Measurements from ENCODE around the gene SMAD7. TPM values are rescaled to one million over a fixed set of nuclear protein-coding genes. Genes with fewer than 3 reads are reported as not detected.
A peak's percentile ranks its signal among the peaks of the same experiment; 100 is the strongest.

The SMAD7 gene
- total RNA-seq, 1 experiment from 2014 or later: 12.0 TPM

DNA sequence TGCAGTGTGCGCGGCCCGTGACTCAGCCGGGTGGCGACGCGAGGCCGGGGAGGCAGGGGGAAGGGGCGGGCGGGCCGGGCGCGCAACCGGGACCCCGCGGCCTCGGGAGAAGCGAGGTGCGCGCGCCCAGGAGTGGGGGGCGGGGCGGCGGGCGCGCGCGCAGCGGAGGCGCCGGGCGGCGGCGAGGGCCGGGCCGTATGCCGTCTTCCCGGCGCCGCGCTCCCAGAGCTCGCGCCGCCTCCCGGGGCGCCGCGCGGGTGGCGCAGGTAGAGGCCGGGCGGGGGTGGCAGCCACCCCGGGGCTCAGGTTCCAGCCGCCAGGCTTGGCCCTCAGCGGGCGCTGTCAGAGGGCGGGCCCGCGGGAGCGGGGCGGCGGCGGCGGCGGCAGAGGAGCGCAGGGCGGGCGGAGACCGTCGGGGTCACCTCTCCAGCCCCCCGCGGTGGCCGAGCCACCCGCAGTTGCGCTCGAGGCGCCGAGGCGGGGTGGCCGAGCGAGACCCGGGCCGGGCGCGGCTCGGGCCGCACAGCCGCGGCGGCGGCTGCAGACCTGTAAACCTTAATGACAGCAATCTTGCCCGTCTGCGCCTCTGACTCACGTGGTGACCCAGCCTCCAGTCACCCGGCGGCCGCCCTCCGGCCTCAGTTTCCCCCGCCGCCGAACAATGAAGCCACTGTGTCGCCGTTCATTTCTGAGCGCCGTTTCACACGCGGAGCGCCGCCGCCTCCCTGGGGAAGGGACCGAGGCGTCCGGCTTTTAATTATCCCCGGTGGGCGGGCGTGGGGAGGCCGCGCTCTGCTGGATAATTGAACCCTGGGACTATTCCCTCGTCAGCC lies 25.3 kb upstream of the SMAD7 start:
- BruUV-seq (replicated peaks): no TSS peak
- Histone ChIP-seq H3K27me3 (replicated peaks; ENCODE audit: insufficient read depth, low read depth, low read length, poor library complexity) (no peaks in the 10 kb centered on the region), H3K4me1 (ENCODE audit: insufficient read depth, low read length, poor library complexity, severe bottlenecking) (no peaks in the 10 kb centered on the region), H3K4me3 (ENCODE audit: low read depth, low read length, poor library complexity, severe bottlenecking) (peak overlapping the region; percentile 64), H3K36me3 (ENCODE audit: insufficient read depth, low read length, poor library complexity, severe bottlenecking) (no peaks in the 10 kb centered on the region), H3K9me3 (ENCODE audit: low read depth, low read length, poor library complexity, severe bottlenecking) (no peaks in the 10 kb centered on the region), H3K27ac (ENCODE audit: low read depth, low read length, poor library complexity, severe bottlenecking) (peak overlapping the region; percentile 67)
- CTCF ChIA-PET: no interaction called here
- TF ChIP-seq, protein P1, sequence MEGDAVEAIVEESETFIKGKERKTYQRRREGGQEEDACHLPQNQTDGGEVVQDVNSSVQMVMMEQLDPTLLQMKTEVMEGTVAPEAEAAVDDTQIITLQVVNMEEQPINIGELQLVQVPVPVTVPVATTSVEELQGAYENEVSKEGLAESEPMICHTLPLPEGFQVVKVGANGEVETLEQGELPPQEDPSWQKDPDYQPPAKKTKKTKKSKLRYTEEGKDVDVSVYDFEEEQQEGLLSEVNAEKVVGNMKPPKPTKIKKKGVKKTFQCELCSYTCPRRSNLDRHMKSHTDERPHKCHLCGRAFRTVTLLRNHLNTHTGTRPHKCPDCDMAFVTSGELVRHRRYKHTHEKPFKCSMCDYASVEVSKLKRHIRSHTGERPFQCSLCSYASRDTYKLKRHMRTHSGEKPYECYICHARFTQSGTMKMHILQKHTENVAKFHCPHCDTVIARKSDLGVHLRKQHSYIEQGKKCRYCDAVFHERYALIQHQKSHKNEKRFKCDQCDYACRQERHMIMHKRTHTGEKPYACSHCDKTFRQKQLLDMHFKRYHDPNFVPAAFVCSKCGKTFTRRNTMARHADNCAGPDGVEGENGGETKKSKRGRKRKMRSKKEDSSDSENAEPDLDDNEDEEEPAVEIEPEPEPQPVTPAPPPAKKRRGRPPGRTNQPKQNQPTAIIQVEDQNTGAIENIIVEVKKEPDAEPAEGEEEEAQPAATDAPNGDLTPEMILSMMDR (conservative IDR thresholded peaks at IDR 0.05; ENCODE audit: low read depth, low read length): no peak
- no peak for TF ChIP-seq EZH2 (IDR thresholded peaks at IDR 0.05; ENCODE audit: borderline replicate concordance, low read depth, low read length, poor library complexity, severe bottlenecking)
- POLR2A ChIA-PET (ENCODE audit: low non-redundant PET): interaction anchor here (0.6 kb wide), 2 partner anchors 1694 to 1853 kb away, joined by 3 read pairs; no protein-coding TSS in a partner anchor
- peak; percentile 71 for DNase-seq (ENCODE audit: low spot score)
- intact Hi-C loops (cut with micrococcal nuclease; ENCODE audit: unreplicated experiment): no loop called here

DNA sequence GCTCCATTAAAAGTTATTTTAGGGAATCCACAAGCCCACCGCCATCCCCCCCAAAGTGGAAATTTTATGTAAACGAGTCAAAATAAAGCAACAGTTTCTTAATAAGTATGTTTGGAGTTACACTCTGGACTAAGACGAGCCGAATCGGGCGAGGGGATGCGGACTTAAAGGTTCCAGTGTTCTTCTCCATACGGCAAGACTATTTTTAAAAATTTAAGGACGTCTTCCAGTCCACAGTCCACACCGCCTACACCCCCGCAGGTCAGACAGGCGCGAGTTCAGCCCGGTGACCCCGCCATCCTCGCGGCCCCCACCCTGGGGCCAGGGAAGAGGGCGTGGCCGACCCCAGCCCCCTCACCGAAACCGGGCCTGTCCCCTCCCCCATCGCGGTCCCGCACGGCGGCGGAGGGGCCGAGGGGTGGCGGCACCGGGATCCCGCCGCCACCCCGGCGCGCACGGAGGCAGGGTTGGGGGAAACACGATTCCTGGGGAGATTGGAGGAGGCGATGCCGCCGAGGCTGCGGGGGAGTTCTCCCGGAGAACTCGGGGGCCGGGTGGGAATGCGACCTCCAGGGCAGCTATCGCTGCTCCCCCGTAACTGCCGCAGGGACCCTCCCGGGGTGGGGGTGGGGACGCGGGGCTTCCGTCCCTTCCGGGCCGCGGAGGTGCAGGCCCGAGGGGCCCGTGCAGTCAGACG lies 24.5 kb upstream of the SMAD7 start:
- no peaks in the 10 kb centered on the region for H3K9me3 ChIP-seq (ENCODE audit: low read depth, low read length, poor library complexity, severe bottlenecking)
- no peak for DNase-seq (ENCODE audit: low spot score)
- CTCF ChIA-PET: interaction anchor here (0.6 kb wide), 1 partner anchor 23 kb away, joined by 7 read pairs; no protein-coding TSS in a partner anchor

DNA sequence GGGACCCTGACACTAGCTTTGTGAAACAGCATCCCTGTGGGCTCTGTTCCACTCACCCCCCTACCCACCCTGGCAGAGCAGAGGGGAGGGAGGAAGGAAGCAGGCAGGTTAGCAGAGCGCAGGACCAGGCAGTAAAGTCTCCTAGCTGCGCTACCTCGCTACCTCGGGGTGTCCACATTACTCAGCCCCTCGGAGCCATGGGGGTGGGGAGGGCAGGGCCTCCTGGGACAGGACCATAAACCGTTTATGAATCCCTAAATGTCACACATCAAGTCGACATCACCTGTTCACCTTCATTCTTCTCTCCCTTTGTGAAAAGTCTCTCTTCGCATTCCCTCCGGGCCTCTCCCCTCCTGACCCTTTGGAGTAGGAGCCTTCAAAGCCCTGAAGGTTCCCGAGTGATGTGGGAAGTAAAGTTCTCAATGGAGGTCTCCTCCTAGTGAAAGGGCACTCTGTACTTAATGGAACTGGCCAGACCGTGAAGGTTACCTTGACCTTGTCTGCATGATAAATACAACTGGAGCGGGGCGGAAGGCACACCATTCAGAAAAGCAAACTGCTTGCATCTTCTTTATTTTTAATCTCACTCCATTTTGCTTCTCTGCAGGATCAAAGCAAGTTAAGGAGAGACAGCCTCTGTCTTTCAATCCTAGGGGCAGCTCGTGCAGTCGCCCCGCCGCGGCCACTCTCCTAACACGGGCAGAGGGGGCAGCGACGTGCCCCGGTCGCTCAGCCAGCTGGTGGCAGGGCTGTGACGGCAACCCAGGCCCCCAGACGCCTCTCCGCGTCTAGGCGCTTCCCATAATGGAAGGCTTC lies 23.7 kb upstream of the SMAD7 start:
- no TSS peak for BruUV-seq (replicated peaks)
- H3K27me3 ChIP-seq (replicated peaks; ENCODE audit: insufficient read depth, low read depth, low read length, poor library complexity): no peaks in the 10 kb centered on the region
- intact Hi-C loops (cut with micrococcal nuclease; ENCODE audit: unreplicated experiment): no loop called here
- TF ChIP-seq, protein P1 (conservative IDR thresholded peaks at IDR 0.05; ENCODE audit: low read depth, low read length): no peak
- no peak for TF ChIP-seq EZH2 (IDR thresholded peaks at IDR 0.05; ENCODE audit: borderline replicate concordance, low read depth, low read length, poor library complexity, severe bottlenecking)
- H3K27ac ChIP-seq (ENCODE audit: low read depth, low read length, poor library complexity, severe bottlenecking): no peak overlapping the region
- no peaks in the 10 kb centered on the region for H3K4me1 ChIP-seq (ENCODE audit: insufficient read depth, low read length, poor library complexity, severe bottlenecking)
- ChIA-PET CTCF (no interaction called here), POLR2A (ENCODE audit: low non-redundant PET) (no interaction called here)
- DNase-seq (ENCODE audit: low spot score): no peak
- H3K9me3 ChIP-seq (ENCODE audit: low read depth, low read length, poor library complexity, severe bottlenecking): no peaks in the 10 kb centered on the region
- peak overlapping the region; percentile 64 for H3K4me3 ChIP-seq (ENCODE audit: low read depth, low read length, poor library complexity, severe bottlenecking)
- no peaks in the 10 kb centered on the region for H3K36me3 ChIP-seq (ENCODE audit: insufficient read depth, low read length, poor library complexity, severe bottlenecking)

More for the DNA sequence above, 24.5 kb upstream of the SMAD7 start:
- no peaks in the 10 kb centered on the region for H3K27me3 ChIP-seq (replicated peaks; ENCODE audit: insufficient read depth, low read depth, low read length, poor library complexity)
- no peaks in the 10 kb centered on the region for H3K4me1 ChIP-seq (ENCODE audit: insufficient read depth, low read length, poor library complexity, severe bottlenecking)
- POLR2A ChIA-PET (ENCODE audit: low non-redundant PET): no interaction called here
- no peaks in the 10 kb centered on the region for H3K36me3 ChIP-seq (ENCODE audit: insufficient read depth, low read length, poor library complexity, severe bottlenecking)
- H3K4me3 ChIP-seq (ENCODE audit: low read depth, low read length, poor library complexity, severe bottlenecking): peak overlapping the region; percentile 64
- intact Hi-C loops (cut with micrococcal nuclease; ENCODE audit: unreplicated experiment): no loop called here
- TF ChIP-seq EZH2 (IDR thresholded peaks at IDR 0.05; ENCODE audit: borderline replicate concordance, low read depth, low read length, poor library complexity, severe bottlenecking): no peak
- TF ChIP-seq, protein P1 (conservative IDR thresholded peaks at IDR 0.05; ENCODE audit: low read depth, low read length): no peak
- H3K27ac ChIP-seq (ENCODE audit: low read depth, low read length, poor library complexity, severe bottlenecking): peak overlapping the region; percentile 67
- no TSS peak for BruUV-seq (replicated peaks)

Data from A673 (cell line).